Measurements from ENCODE around the gene ANKRD36.
A peak's percentile ranks its signal among the peaks of the same experiment; 100 is the strongest.
"Not testable (repeated sequence)": the region's sequence is repeated elsewhere in the genome, so short reads cannot be mapped to it uniquely, and the experiment has no call there.

ANKRD36 gene

DNA sequence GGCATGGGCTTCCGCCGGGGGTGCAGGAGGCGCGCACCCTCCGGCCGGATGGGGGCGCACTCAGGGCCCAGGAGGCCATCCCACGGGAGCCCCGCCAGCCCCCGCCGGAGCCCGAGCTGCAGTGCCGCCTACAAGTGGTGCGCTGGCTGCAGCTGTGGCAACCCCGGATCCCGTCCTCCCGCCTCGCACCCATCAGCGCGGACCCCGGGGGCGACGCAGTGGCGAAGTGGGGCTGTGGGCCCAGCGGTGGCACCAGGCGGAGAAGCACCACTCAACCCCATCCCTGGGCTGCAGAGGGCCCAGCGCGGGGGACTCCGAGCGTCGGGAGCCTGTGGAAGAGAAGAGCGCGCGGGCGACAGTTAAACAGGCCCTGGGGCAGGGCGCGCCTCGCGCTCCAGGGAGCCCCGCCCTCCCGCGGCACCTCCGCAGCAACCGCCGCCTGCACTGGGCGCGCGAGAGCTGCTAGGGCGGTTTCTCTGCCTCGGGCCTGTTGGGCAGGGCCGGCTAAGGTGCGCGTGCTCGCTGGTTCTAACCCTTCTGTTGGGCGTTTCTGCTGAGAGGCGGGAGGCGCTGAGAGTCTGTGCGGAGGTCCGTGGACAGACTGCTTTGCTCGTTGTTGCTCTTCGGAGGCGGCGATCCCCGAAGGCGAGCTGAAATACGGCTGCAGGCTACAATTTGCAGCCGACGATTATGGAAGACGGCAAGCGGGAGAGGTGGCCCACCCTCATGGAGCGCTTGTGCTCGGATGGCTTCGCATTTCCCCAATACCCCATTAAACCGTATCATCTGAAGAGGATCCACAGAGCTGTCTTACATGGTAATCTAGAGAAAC lies at the start of gene ANKRD36:
Gene ANKRD36 (plus strand): TSS at position 104 of the 832 bp plus-strand sequence. CDS start 587 bp downstream, at position 691.
- DNase-seq, result not testable (repeated sequence)

- not testable (repeated sequence) for DNase-seq
Observed at GRCh38 chr2:97066030-97066429, 46.9 kb upstream of the ANKRD36 start.

GRCh38 chr2:97067279-97068004 lies 45.5 kb upstream of the ANKRD36 start:
- DNase-seq, result no peak

- no peak for DNase-seq
Observed at GRCh38 chr2:97068074-97068473, 44.9 kb upstream of the ANKRD36 start.

- not testable (repeated sequence) for DNase-seq
Observed at GRCh38 chr2:97068722-97069121, 44.2 kb upstream of the ANKRD36 start.

DNA sequence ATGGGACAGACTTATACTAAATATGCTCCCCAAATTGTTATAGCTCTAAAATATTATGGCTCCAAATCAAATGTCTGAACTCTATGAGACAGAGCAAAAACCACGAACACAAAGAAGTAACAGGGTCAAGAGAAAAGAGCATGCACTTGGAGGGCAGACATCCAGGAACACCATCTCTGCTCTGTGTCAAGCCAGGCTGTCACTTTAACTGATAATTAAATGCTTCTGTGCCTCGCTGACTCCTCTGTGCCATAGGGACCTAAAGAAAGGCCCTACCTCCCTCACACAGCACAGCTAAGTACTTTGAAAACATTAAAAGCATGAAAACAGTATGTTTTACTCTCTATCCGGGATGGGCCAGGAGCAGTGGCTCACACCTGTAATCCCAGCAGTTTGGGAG lies 42.0 kb upstream of the ANKRD36 start:
- not testable (repeated sequence) for DNase-seq

- DNase-seq, result peak in 1 of 2 experiments; percentile 30
Observed at GRCh38 chr2:97077213-97077612, 35.7 kb upstream of the ANKRD36 start.

DNA sequence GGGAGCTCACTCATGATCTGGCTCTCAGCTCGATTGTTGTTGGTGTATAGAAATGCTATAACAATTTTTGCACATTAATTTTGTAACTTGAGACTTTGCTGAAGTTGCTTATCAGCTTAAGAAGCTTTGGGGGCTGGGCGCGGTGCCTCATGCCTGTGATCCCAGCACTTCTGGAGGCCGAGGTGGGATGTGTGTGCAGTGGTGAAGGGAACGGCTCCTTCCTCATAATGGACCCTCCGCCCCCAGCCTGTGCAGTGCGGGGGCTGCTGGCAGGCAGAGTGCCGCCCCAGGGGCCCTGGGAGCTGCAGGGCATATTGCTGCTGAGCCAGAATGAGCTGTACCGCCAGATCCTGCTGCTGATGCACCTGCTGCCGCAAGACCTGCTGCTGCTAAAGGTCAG lies 32.1 kb upstream of the ANKRD36 start:
- not testable (repeated sequence) for DNase-seq

GRCh38 chr2:97082206-97082605 lies 30.7 kb upstream of the ANKRD36 start:
- DNase-seq, result not testable (repeated sequence)

GRCh38 chr2:97083516-97083915 lies 29.4 kb upstream of the ANKRD36 start:
- DNase-seq, result not testable (repeated sequence)

DNA sequence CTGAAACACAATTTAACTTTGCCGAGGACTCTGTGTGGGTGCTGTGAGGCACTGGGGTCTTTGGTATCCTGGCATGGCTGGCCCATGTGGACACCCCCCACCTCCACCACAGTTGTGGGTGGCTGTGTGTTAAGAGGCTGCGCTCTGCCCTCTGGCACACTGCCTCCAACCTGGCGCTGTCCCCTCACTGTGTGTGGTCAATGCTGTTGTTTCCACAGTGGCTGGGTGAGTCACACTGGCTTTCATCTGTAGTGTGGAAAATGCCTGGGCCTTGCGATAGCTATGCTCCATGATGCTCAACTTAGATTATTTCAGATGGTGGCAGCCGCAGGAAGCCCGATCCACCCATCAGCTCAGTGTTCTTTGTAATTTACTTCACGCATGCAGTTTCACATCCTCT lies 27.9 kb upstream of the ANKRD36 start:
- DNase-seq, result not testable (repeated sequence)

GRCh38 chr2:97088706-97089105 lies 24.2 kb upstream of the ANKRD36 start:
- not testable (repeated sequence) for DNase-seq

GRCh38 chr2:97092946-97093345 lies 20.0 kb upstream of the ANKRD36 start:
- DNase-seq, result not testable (repeated sequence)

- not testable (repeated sequence) for DNase-seq
Observed at GRCh38 chr2:97093983-97094771, 18.8 kb upstream of the ANKRD36 start.

- DNase-seq, result peak in 1 of 2 experiments; percentile 3
Observed at GRCh38 chr2:97094772-97095611, 18.0 kb upstream of the ANKRD36 start, which contains the start of gene FAHD2B. Gene FAHD2B, minus strand, starts transcription at chr2:97094882. Its CDS starts 3,176 bp downstream, at chr2:97091706.

GRCh38 chr2:97095661-97096060 lies 17.3 kb upstream of the ANKRD36 start:
- DNase-seq, result no peak

- not testable (repeated sequence) for DNase-seq
Observed at GRCh38 chr2:97098786-97099372, 14.1 kb upstream of the ANKRD36 start.

DNA sequence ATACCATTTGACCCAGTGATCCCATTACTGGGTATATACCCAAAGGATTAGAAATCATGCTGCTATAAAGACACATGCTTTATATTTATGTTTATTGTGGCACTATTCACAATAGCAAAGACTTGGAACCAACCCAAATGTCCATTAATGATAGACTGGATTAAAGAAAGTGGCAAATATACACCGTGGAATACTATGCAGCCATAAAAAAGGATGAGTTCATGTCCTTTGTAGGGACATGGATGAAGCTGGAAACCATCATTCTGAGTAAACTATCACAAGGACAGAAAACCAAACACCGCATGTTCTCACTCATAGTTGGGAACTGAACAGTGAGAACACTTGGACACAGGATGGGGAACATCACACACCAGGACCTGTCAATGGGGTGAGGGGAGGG lies 6.1 kb upstream of the ANKRD36 start:
- not testable (repeated sequence) for DNase-seq

DNA sequence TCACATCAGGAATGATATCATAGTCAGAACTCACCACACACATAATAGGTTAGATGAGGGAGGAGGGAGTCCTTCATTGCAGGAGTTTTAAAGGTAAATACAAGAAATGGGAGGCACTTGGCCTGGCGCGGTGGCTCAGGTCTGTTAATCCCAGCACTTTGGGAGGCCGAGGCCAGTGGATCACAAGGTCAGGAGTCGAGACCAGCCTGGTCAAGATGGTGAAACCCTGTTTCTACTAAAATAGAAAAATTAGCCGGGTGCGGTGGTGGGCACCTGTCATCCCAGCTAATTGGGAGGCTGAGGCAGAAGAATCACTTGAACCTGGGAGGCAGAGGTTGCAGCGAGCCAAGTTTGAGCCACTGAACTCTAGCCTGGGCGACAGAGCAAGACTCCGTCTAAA lies 1.7 kb upstream of the ANKRD36 start:
- DNase-seq, result not testable (repeated sequence)

DNA sequence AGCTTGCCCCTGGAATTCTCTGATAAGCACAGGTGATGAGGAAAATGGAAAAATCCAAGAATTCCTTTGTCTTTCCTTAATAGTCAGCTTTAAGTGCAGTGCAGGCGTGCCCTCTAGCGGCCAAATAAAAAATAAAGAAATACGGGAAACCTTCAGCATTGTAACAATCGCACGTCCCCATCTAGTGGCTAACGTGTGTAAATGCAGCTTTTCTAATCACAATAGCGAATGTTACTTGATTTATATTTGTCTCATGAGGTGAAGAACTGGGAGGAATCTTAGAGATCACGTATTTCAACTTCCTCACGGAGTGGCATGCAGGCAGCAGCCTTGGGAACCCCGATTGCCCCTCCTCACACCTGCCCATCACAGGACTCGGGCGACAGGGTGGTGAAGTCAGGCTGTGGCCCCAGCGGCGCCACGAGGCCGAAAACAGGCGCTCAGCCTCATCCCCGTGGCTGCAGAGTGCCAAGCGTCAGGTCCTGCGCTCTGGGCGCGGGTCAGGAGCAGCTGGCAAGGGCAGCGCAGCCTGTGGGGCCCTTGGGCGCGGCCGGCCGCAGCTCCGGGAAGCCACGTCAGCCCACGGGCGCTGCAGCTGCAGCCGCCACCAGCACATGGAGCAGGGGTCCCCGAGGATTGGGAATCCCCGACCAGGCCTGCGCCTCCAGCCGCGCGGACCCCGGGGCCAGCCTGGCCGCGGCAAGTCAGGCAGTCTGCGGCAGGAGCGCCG lies 468 bp upstream of the ANKRD36 start:
- not testable (repeated sequence) for DNase-seq

DNA sequence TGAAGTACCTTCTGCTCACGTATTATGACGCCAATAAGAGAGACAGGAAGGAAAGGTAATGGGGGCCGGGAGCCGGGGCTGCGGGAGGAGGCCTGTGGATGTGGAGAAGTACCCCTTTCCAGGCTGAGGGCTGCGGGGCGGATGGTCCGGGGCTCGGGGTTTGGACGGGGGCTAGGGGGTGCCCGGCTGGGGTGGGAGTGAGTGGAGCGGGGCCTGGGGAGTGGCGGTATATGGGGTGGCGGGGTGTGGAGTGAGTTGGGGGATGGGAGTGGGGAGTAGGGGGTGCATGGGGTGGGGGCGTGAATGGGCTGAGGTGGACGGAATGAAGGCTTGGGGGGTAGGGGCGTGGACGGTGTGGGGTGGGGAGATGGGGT lies 916 bp downstream of the ANKRD36 start:
- not testable (repeated sequence) for DNase-seq

Data from NCI-H187 (cell line).